Osteoblast (primary cell): Measurements from ENCODE around the gene RRP1. TPM values are rescaled to one million over a fixed set of nuclear protein-coding genes. Genes with fewer than 3 reads are reported as not detected.
"Not testable (repeated sequence)": the region's sequence is repeated elsewhere in the genome, so short reads cannot be mapped to it uniquely, and the experiment has no call there.

ENCODE experiments used
- DNase-seq: peaks from one replicate; pipeline ENCODE4 v3.0.0; 2011; ENCODE audit warnings: low spot score, mixed read lengths; ENCODE audit not compliant: insufficient read length; ENCODE audit errors: missing footprints
- H2AFZ ChIP-seq: 2 replicates; pipeline ENCODE4 v1.6.0; 2011; ENCODE audit warnings: mild to moderate bottlenecking, low read length
- H3K27ac ChIP-seq: 2 replicates; pipeline ENCODE4 v1.5.1; 2011; ENCODE audit warnings: mild to moderate bottlenecking, low read depth, low read length, moderate library complexity
- H3K27me3 ChIP-seq: 2 replicates; pipeline ENCODE4 v1.6.0; 2012; ENCODE audit warnings: mild to moderate bottlenecking, control low read depth, inconsistent platforms, low read length, moderate library complexity; ENCODE audit not compliant: insufficient read depth
- H3K36me3 ChIP-seq: 2 replicates; pipeline ENCODE4 v1.5.1; 2011; ENCODE audit warnings: mild to moderate bottlenecking, low read length, control low read depth, moderate library complexity; ENCODE audit not compliant: insufficient read depth
- H3K4me1 ChIP-seq: 2 replicates; pipeline ENCODE4 v1.5.1; 2011; ENCODE audit warnings: mild to moderate bottlenecking, low read length, control low read depth, moderate library complexity; ENCODE audit not compliant: insufficient read depth
- H3K4me2 ChIP-seq: 2 replicates; pipeline ENCODE4 v1.6.0; 2011; ENCODE audit warnings: mild to moderate bottlenecking, low read length; ENCODE audit not compliant: insufficient read depth
- H3K4me3 ChIP-seq: fragments of 200-600 bp; sonication (generic); 3 replicates; pipeline ENCODE4 v1.5.1; 2012; ENCODE audit warnings: mild to moderate bottlenecking, low read length, inconsistent platforms; ENCODE audit not compliant: insufficient read depth
- H3K79me2 ChIP-seq: 2 replicates; pipeline ENCODE4 v1.6.0; 2012; ENCODE audit warnings: mild to moderate bottlenecking, low read length, control low read depth, inconsistent platforms; ENCODE audit not compliant: insufficient read depth
- H3K9me3 ChIP-seq: 2 replicates; pipeline ENCODE4 v1.5.1; 2011; ENCODE audit warnings: low read depth, low read length, control low read depth
- H4K20me1 ChIP-seq: 2 replicates; pipeline ENCODE4 v1.6.0; 2012; ENCODE audit warnings: mild to moderate bottlenecking, low read length, control low read depth; ENCODE audit not compliant: insufficient read depth
- total RNA-seq: library from RNA; depleted of rRNA; stranded (reverse); fragments of >200 nt; gene quantifications from 2 replicates; pipeline ENCODE4 v1.2.3, GENCODE V29; 2012
- TF ChIP-seq, protein P1 (sequence below): IDR thresholded peaks from 2 replicates; pipeline ENCODE4 v1.5.1; 2011; ENCODE audit warnings: mild to moderate bottlenecking, low read depth, low read length, moderate library complexity; ENCODE audit errors: extremely low read depth

The RRP1 gene
- total RNA-seq, 1 donor, result 18.5 TPM

DNA sequence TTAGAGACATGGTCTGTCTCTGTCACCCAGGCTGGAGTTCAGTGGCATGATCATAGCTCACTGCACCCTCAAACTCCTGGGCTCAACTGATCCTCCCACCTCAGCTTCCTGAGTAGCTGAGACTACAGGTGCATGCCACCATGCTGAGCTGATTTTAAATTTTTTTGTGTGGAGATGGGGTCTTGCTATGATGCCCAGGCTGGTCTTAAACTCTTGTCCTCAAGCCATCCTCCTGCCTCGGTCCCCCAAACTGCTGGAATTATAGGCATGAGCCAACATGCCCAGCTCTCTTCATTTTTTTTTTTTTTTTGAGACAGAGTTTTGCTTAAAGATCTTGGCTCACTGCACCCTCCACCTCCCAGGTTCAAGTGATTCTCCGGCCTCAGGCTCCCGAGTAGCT is 50.9 kb downstream of the RRP1 start:
- Histone ChIP-seq H4K20me1 (no peaks in the 10 kb centered on the region), H3K9me3 (no peaks in the 10 kb centered on the region), H3K4me2 (no peak overlapping the region), H3K27ac (no peak overlapping the region), H3K79me2 (no peaks in the 10 kb centered on the region), H3K4me1 (no peaks in the 10 kb centered on the region), H3K27me3 (peaks cover 7% of the 10 kb centered on the region), H3K4me3 (no peak overlapping the region), H2AFZ (no peak overlapping the region), H3K36me3 (no peaks in the 10 kb centered on the region)
- TF ChIP-seq, protein P1, sequence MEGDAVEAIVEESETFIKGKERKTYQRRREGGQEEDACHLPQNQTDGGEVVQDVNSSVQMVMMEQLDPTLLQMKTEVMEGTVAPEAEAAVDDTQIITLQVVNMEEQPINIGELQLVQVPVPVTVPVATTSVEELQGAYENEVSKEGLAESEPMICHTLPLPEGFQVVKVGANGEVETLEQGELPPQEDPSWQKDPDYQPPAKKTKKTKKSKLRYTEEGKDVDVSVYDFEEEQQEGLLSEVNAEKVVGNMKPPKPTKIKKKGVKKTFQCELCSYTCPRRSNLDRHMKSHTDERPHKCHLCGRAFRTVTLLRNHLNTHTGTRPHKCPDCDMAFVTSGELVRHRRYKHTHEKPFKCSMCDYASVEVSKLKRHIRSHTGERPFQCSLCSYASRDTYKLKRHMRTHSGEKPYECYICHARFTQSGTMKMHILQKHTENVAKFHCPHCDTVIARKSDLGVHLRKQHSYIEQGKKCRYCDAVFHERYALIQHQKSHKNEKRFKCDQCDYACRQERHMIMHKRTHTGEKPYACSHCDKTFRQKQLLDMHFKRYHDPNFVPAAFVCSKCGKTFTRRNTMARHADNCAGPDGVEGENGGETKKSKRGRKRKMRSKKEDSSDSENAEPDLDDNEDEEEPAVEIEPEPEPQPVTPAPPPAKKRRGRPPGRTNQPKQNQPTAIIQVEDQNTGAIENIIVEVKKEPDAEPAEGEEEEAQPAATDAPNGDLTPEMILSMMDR, result no peak
- DNase-seq, result no peak

DNA sequence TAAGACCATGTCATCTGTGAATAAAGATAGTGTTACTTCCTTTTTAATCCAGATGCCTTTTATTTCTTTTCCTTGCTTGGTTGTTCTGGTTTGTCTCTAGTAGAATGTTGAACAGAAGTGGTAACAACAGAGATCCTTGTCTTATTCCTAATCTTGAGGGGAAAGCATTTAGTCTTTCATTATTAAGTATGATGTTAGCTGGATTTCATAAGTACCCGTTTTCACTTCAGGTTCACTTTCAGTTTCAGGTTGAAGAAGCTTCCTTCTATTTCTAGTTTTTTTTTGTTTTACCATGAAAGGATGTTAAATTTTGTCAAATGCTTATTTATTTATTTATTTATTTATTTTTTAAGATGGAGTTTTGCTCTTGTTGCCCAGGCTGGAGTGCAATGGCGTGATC is 53.4 kb downstream of the RRP1 start:
- H3K9me3 ChIP-seq, result no peaks in the 10 kb centered on the region
- H3K4me3 ChIP-seq, result no peak overlapping the region
- H3K27me3 ChIP-seq, result no peaks in the 10 kb centered on the region
- H4K20me1 ChIP-seq, result no peaks in the 10 kb centered on the region
- H2AFZ ChIP-seq, result no peak overlapping the region
- DNase-seq, result no peak
- no peaks in the 10 kb centered on the region for H3K79me2 ChIP-seq
- no peaks in the 10 kb centered on the region for H3K4me1 ChIP-seq
- H3K4me2 ChIP-seq, result no peak overlapping the region
- H3K27ac ChIP-seq, result no peak overlapping the region
- H3K36me3 ChIP-seq, result no peaks in the 10 kb centered on the region
- TF ChIP-seq, protein P1, result no peak

DNA sequence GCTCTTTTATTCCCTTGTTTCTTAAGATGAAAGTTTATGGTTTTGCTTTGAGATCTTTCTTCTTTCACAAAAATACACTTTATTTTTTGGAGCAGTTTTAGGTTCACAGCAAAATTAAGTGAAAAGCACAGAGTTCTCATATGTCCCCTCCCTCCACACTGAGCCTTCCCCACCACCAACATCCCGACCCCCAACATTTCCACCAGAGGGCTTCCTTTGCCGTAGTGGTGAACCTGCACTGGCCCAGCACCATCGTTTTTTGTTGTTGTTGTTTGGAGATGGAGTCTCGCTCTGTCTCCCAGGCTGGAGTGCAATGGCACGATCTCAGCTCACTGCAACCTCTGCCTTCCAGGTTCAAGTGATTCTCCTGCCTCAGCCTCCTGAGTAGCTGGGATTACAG is 55.5 kb downstream of the RRP1 start:
- H3K4me1 ChIP-seq, H3K4me3 ChIP-seq, H2AFZ ChIP-seq, H3K79me2 ChIP-seq, H3K9me3 ChIP-seq, H3K36me3 ChIP-seq, DNase-seq, H4K20me1 ChIP-seq, H3K27me3 ChIP-seq, H3K4me2 ChIP-seq, H3K27ac ChIP-seq: not testable (repeated sequence)

DNA sequence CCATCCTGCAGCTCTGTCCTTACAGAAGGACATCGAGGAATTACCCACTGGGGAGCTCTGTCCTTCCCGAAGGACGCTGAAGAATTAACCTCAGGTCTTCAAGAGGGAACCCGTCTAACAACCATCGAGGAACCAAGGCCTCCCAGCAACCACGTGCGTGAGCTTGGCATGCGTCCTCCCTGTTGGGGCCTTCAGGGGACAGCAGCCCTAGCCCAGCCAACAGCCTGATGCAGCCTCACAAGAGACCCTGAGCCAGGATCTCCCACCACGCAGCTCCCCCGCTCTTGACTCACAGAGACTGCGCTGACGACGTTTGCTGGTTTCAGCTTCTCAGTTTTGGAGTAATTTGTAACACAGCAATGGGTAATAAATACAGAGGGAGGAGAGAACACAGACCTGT is 56.0 kb downstream of the RRP1 start:
- TF ChIP-seq, protein P1, result no peak
- Histone ChIP-seq H3K4me1 (no peaks in the 10 kb centered on the region), H3K4me3 (no peak overlapping the region), H2AFZ (no peak overlapping the region), H3K27ac (no peak overlapping the region), H3K4me2 (no peak overlapping the region), H3K79me2 (no peaks in the 10 kb centered on the region), H3K36me3 (no peaks in the 10 kb centered on the region), H3K9me3 (no peaks in the 10 kb centered on the region), H4K20me1 (no peaks in the 10 kb centered on the region), H3K27me3 (no peaks in the 10 kb centered on the region)
- DNase-seq, result no peak
